ENCODE results near the gene PDIA4.
"Not testable (repeated sequence)": the region's sequence is repeated elsewhere in the genome, so short reads cannot be mapped to it uniquely, and the experiment has no call there.

Gene PDIA4

DNA sequence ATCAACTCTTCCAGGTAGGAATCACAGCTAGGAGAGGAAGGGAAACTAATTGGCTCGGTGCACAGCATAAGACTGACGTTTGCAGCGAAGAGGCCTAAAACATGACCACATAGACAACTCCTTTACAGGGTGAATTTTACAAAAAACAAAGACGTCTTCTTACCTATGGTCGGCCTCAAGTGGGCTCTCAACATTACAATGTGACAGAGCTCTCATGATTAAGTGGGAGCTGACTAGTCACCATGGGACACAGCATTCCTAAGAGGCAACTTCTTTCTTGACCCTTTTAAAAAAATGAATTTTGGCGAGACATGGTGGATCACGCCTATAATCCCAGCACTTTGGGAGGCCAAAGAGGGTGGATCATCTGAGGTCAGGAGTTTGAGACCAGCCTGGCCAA is 4.6 kb downstream of the PDIA4 start:
- no peak for DNase-seq (ENCODE audit: low read depth in 1 of 2, low spot score in 1 of 2)
- in situ Hi-C loops (cut with HindIII; ENCODE audit: low pct_unique_long_range_greater_than_20kb, low sequenced_read_pairs), result no loop called here

DNA sequence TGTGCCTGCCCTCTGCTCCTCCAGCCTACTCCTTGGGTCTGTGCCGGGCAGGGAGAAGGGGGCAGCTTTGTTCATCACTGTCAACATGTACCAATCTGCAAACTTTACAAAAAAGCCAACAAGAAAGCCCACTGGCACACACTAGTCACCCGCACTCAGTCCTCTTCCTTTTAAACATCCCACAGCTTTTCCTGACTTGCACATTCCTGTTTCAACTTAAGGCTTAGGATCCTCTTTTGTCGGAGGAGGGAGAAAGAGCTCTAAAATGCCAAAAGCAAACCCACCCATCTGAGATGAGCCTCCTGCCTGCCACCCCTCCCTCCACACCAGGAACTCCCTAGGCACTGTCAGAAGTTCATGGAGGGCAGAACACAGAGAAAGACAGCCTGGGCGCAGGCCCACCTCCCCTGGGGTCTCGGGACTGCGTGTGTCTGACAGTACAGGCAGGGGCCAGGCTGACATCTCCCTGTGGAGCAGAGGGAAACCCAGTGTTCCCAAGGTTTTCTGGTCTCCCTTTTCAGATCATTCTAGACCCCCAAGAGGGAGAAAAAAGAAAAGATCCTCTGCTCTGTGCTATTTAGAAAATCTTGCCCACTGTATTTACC is 5.4 kb downstream of the PDIA4 start:
- no peak for TF ChIP-seq JUND (IDR thresholded peaks at IDR 0.05; ENCODE audit: low read depth)
- DNase-seq (ENCODE audit: low read depth in 1 of 2, low spot score in 1 of 2), result no peak
- in situ Hi-C loops (cut with HindIII; ENCODE audit: low pct_unique_long_range_greater_than_20kb, low sequenced_read_pairs), result no loop called here

More for the DNA sequence above, 4.6 kb downstream of the PDIA4 start:
- no peak for TF ChIP-seq JUND (IDR thresholded peaks at IDR 0.05; ENCODE audit: low read depth)

DNA sequence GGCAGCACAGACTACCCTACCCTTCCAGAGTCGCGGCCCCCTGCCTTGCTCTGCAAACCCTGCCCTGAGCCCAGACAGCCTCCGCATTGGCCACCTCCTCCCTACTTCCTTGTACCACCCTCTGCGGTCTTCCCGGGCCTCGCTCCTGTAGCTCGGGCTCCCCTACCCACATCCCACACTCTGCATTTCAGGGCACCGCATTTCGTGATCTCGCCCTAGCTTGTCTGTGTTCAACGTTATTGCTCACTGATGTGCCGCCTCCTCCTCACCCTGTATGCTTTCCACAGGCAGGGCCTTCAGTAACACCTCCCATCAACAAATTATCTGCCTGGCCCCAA is 6.6 kb downstream of the PDIA4 start:
- no peak for TF ChIP-seq JUND (IDR thresholded peaks at IDR 0.05; ENCODE audit: low read depth)
- in situ Hi-C loops (cut with HindIII; ENCODE audit: low pct_unique_long_range_greater_than_20kb, low sequenced_read_pairs), result no loop called here
- no peak for DNase-seq (ENCODE audit: low read depth in 1 of 2, low spot score in 1 of 2)

DNA sequence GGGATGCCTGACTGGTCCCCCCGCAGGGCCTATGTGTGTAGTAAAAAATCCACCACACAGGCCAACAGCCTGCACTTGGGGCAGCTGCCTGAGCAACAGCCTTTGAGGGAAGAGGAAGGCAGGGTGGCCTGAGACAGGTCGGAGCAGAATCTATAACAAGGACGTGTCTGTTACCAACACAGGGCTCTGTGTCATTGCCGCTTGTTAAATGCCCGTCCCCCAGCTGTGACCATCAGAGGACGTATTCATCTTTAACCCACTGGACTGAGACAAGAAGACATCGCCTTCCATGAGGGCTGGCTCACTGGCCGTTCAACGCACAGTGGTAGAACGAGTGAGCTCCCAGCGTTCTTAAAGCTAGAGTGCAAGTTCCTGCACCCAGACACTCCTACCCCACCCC is 7.8 kb downstream of the PDIA4 start:
- TF ChIP-seq JUND (IDR thresholded peaks at IDR 0.05; ENCODE audit: low read depth), result no peak
- in situ Hi-C loops (cut with HindIII; ENCODE audit: low pct_unique_long_range_greater_than_20kb, low sequenced_read_pairs), result no loop called here
- DNase-seq (ENCODE audit: low read depth in 1 of 2, low spot score in 1 of 2), result no peak

DNA sequence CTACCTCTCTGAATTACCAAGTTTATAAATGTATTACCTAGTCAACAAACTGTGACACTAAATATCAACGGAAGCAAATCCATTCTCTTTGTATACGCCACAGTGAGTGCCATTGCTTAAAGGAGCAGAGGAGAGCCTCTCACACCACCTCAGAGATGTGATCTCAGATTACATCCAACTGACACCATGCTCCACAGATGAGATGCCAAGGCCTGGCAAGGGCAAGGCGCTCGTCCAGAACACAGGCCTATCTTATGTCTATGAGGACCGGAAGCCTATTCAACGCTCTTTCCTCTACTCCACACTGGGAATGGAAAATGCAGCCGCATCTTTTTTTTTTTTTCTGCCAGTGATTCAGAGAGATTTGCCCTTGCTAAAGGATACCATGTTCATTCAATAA is 11.4 kb downstream of the PDIA4 start:
- no peak for TF ChIP-seq JUND (IDR thresholded peaks at IDR 0.05; ENCODE audit: low read depth)
- in situ Hi-C loops (cut with HindIII; ENCODE audit: low pct_unique_long_range_greater_than_20kb, low sequenced_read_pairs), result no loop called here

DNA sequence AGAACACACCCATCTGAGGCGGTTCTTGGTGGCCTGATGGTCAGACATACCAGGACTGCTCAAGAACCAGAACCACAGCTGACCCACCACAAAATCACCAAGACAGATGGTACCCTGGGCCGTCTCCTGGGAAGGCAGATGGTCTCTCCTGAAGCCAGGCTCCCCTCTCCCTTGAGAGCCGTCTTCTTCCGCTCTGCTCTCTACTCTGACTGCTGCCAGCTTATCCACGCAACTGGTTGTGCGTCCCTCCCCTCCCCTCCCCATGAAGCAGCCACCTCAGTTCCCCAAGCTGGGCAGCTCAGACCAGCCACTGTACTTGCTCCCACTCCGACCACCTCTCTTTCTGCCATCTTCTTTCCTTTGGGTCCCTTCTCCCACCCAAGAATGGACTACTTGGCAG is 14.0 kb downstream of the PDIA4 start:
- no peak for DNase-seq (ENCODE audit: low read depth in 1 of 2, low spot score in 1 of 2)
- in situ Hi-C loops (cut with HindIII; ENCODE audit: low pct_unique_long_range_greater_than_20kb, low sequenced_read_pairs), result no loop called here
- TF ChIP-seq JUND (IDR thresholded peaks at IDR 0.05; ENCODE audit: low read depth), result no peak

More for the DNA sequence above, 11.4 kb downstream of the PDIA4 start:
- no peak for DNase-seq (ENCODE audit: low read depth in 1 of 2, low spot score in 1 of 2)

DNA sequence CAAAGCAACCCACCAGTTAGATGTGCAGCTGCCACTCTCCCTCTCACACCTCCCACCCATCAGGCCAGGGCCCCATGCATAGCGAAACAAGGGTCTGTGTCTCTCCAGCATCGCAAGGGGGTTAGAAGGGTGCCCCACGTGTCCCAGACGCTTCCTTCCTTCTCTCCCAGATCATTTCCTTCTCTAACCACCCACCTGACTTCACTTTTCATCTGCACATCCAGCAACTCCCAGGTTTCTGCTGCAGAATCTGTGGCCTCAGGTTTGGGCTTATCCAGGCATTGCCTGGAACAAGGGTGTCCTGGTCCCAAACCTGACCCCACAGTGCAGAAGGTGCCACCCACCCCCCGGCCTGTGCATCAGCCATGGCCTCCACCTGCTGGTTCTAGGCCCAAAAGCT is 14.4 kb downstream of the PDIA4 start:
- in situ Hi-C loops (cut with HindIII; ENCODE audit: low pct_unique_long_range_greater_than_20kb, low sequenced_read_pairs), result no loop called here
- no peak for TF ChIP-seq JUND (IDR thresholded peaks at IDR 0.05; ENCODE audit: low read depth)
- DNase-seq (ENCODE audit: low read depth in 1 of 2, low spot score in 1 of 2), result no peak

DNA sequence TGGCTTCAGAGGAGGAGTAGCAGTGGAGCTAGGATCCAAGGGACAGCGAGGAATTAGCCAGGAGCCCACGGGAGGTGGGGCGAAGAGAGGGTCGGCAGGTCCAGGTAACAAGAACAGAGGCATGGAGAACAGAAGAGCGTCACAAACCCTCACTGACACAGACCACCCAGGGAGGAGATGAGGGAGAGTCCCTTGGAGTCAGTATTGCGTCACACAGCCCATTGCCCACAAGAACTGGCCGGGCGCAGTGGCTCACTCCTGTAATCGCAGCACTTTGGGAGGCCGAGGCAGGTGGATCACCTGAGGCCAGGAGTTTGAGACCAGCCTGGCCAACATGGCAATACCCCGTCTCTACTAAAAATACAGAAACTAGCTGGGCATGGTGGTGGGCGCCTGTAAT is 15.6 kb downstream of the PDIA4 start:
- DNase-seq (ENCODE audit: low read depth in 1 of 2, low spot score in 1 of 2); in situ Hi-C loops (cut with HindIII; ENCODE audit: low pct_unique_long_range_greater_than_20kb, low sequenced_read_pairs): not testable (repeated sequence)

DNA sequence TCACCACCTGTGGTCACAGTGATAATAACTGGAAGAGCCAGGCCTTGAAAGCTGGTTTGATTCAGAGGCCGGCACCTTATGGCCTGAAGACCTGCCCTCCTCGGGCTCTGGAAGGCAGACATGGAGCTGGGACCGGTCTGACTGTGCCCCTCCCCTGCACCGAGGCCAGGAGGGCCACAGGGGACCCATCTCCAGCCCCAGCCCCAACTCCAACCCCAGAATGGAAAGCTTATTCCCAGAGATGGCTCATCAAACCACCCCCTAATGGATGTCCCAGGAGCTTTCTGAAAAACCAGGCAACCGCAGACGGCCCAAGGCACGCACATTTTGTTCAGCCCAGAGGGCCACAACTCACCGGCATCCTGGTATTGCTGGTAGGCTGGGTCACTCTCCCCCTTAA is 16.8 kb downstream of the PDIA4 start:
- no peak for TF ChIP-seq JUND (IDR thresholded peaks at IDR 0.05; ENCODE audit: low read depth)
- in situ Hi-C loops (cut with HindIII; ENCODE audit: low pct_unique_long_range_greater_than_20kb, low sequenced_read_pairs), result no loop called here

DNA sequence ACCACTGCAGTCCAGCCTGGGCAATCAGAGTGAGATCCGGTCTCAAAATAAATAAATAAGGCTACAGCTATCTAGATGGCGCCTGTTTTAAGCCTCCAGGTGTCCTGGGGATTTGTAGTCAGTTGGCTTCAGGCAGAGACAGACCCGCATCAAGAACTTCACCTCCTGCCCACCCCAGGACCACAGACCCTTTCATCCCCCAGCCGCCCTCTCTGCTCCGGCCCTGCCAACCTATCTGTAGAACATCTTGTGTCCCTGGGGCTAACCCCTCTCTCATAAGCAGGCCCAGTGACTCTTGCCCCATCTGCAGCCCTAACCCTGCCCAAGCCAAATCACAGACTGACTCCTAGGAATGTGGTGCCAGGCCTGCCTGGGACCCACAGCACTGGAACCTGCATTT is 17.9 kb downstream of the PDIA4 start:
- in situ Hi-C loops (cut with HindIII; ENCODE audit: low pct_unique_long_range_greater_than_20kb, low sequenced_read_pairs), result no loop called here
- TF ChIP-seq JUND (IDR thresholded peaks at IDR 0.05; ENCODE audit: low read depth), result no peak
- DNase-seq (ENCODE audit: low read depth in 1 of 2, low spot score in 1 of 2), result no peak

More for the DNA sequence above, 16.8 kb downstream of the PDIA4 start:
- DNase-seq (ENCODE audit: low read depth in 1 of 2, low spot score in 1 of 2), result no peak

DNA sequence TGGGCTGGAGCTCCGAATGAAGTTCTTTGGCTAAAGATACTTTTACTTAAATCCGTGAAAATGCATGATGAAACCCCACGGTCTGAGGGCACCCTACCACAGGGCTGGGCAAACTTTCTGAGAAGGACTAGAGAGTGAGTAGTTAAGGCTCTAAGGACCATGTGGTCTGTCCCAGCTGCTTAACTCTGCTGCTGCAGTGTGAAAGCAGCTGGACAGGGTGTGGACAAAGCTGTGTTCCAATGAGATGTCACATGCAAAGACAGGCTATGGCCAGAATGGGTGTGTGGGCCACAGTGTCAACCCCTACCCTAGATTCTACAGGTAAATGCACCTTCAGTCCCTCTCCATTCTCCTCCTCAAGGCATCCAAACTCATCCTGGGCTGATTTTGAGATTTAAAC is 18.8 kb downstream of the PDIA4 start:
- in situ Hi-C loops (cut with HindIII; ENCODE audit: low pct_unique_long_range_greater_than_20kb, low sequenced_read_pairs), result no loop called here
- no peak for TF ChIP-seq JUND (IDR thresholded peaks at IDR 0.05; ENCODE audit: low read depth)
- DNase-seq (ENCODE audit: low read depth in 1 of 2, low spot score in 1 of 2), result no peak

DNA sequence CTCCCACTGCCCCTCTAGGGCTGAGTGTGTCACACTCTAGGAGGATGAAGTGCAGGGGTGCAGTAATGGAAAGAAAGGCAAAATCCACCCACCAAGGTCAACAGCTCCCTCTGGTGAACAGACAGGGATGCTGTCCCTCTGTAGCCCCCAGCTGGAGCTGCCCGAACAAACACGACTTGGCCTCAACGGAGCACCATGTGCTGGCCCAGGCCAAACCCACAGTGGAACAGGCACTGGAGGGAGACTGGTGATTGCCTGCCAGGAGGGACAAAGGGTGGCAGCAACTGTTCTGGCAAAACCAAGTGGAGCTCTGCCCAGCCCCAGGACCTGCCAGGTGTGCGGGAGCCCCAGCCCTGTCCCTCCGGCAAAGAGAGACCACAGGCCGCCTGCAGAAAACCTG is 20.7 kb downstream of the PDIA4 start:
- TF ChIP-seq JUND (IDR thresholded peaks at IDR 0.05; ENCODE audit: low read depth), result no peak
- DNase-seq (ENCODE audit: low read depth in 1 of 2, low spot score in 1 of 2), result no peak
- in situ Hi-C loops (cut with HindIII; ENCODE audit: low pct_unique_long_range_greater_than_20kb, low sequenced_read_pairs), result no loop called here

DNA sequence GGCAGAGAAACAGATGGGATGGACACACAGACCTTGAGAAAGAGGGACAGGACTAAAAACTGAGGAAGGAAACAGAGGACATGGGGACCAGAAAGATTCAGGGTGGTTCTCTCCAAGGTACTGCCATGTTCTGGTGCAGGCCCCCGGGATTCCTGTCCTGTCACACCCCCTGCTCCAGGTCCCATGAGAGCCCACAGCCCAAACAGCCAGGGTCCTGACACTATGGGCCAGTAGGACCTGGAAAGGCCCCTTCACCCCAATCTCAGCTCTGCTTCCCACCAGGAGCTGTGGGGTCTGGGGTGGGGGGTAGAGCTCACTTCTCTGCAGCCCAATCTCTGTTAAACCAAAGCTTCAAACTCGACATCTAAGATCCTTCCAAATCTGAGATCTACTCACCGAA is 21.2 kb downstream of the PDIA4 start:
- DNase-seq (ENCODE audit: low read depth in 1 of 2, low spot score in 1 of 2), result no peak
- TF ChIP-seq JUND (IDR thresholded peaks at IDR 0.05; ENCODE audit: low read depth), result no peak
- in situ Hi-C loops (cut with HindIII; ENCODE audit: low pct_unique_long_range_greater_than_20kb, low sequenced_read_pairs), result no loop called here

DNA sequence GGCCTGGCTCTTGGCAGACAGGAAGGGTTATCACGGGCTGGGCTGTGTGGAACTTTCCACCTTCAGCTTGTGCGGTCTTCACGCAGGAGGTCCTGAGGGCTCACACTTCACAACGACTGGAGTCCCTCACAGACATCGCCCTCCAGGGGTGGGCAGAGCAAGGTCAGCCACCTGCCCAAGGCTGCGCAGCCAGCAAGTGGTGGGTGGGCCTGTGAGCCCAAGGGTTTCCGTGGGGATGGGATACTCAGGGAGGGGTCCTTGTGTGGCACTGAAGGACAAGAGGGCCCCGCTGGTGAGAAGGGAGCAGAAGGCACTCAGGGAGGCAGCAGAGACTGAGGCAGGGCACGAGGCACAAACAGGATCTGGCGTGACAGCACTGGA is 22.0 kb downstream of the PDIA4 start:
- no peak for TF ChIP-seq JUND (IDR thresholded peaks at IDR 0.05; ENCODE audit: low read depth)
- in situ Hi-C loops (cut with HindIII; ENCODE audit: low pct_unique_long_range_greater_than_20kb, low sequenced_read_pairs), result no loop called here
- DNase-seq (ENCODE audit: low read depth in 1 of 2, low spot score in 1 of 2), result no peak

Measured in T47D (cell line).